ENCODE data around the gene CCR6.
"Not testable (repeated sequence)": the region's sequence is repeated elsewhere in the genome, so short reads cannot be mapped to it uniquely, and the experiment has no call there.

The CCR6 gene

DNA sequence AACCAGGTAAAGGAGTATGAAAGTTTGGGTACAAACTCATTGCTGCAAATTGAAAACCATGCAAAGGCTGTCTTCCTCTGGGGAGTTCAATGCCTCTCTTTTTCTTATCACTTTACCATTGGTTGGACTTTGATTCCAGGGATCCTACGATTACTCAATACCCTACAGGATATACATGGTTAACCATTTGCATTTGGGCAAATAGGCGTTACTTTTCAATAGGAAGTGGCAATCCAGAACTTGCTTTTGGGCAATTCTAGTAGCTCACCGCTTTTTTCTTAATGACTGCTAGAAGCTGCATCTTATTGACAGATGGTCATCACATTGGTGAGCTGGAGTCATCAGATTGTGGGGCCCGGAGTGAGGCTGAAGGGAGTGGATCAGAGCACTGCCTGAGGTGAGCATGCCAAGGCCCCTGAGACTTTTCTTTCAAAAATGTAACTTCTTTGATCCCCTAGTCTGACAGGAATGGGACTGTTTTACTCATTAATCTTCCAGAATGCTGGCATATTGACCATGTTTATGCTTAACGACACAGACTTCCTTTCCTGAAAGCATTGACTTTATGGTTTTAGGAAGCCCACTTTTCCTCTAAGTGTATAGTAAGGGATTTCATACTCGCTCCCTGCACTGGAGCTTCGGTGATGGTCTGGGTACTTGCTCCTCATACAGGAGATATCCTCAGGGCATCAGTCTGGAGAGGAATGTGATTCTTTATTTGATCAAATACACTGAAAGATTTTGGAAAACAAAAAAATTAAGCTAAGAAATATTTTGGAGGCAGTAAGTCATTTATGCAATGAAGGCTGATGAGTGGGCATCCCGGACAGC is at the start of gene CCR6:
CCR6 (plus strand) TSS at position 270 of the 831 bp plus-strand sequence. CDS start 13,039 bp downstream, outside the sequence.
- no peak for DNase-seq (ENCODE audit: low read depth in 1 of 2, low spot score in 1 of 2)

DNA sequence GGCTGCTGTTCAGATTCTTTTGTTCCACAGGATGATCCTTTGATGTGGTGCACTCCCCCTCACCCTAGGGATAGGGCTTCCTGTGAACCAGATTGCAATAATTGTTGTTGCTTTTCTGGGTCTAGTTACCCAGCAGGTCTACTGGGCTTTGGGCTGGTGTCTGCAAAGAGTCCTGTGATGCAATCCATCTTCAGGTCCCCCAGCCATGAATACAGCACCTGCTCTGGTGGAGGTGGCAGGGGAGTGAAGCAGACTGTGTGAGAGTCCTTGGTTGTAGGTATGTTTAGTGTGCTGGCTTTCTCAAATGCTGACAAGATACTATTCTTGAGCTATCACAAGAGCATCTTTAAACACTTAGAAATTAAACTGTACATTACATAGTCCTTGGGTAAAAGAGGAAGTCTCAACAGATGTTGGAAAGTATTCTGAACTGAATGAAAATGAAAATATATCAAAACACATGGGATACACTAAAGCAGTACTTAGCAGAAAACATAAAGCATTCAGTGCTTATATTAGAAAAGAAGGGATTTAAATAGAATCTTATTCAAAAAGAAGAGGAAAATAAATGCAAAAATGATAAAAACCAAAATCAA is 49.1 kb upstream of the CCR6 start:
- DNase-seq (ENCODE audit: low read depth in 1 of 2, low spot score in 1 of 2) = no peak

DNA sequence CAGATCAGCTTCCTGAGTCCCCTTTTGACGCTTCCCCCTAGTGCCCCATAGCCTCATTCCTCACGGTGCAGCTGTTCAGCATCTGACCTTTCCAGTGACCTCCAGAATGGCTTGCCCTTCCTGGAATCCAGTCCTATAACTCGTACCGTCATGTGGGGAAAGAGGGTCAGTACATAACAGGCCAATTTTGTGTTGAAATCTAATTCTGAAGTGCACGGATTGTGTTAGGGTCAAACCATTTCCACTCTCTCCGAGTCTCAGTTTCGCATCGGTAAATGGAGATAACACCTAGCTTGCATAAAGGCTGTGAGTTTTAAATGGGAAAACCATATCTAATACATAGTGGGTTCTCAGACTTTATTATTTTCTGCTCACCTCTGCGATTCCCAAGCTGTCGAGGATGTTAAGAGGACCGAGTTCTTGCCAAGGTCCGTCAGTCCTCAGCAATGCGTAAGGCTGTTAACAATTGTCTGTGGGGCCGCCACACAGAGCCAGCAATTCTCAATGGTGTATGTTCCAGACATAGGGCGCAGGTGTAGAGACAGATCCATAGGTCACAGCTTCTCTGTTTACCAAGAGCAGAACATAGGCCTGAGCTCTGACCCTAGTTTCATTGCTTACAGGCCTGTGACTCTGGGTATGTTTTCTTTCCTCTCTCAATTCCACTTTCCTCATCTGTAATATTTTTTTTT is 45.5 kb upstream of the CCR6 start:
- no peak for DNase-seq (ENCODE audit: low read depth in 1 of 2, low spot score in 1 of 2)

DNA sequence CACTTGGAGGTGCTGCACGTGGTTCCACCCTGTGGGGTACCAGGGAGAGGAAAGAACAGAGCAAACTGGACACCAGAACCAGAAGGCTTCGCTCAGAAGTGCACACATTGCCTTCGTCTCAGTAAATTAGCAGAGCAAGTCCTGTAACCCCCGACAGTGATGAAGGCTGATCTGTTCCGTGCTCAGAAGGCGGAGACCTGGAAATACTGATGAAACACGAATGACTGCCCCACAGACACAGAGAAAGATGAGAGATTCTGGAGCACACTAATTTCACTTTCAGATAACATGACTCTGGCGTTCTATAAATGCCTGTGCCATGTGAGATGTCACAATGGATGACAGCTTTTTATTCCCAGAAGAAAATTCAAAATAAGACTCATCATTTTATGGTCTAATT is 44.2 kb upstream of the CCR6 start:
- DNase-seq (ENCODE audit: low read depth in 1 of 2, low spot score in 1 of 2) = no peak

DNA sequence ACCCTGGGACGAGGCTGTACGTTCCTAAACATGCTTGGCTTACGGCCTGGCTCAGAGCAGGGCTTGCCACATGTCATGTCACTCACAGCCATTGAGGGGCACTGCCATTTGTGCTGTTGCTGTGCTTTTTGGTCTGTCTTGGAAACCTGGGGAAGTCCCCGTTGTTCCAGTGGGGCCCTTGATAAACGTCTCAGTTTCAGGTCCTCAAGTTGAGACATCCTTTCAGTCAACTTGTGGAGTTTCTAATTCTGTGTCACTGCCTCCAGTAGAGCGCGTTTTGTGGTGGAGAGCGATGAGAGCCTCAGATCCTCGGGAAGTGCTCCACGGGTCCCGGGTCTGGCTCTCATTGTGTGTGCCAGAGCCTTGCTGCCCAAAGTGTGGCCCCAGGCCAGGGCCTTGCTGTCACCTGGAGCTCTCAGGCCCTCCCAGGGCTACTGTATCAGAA is 43.0 kb upstream of the CCR6 start:
- DNase-seq (ENCODE audit: low read depth in 1 of 2, low spot score in 1 of 2) = peak in 1 of 2 donors; percentile 52

DNA sequence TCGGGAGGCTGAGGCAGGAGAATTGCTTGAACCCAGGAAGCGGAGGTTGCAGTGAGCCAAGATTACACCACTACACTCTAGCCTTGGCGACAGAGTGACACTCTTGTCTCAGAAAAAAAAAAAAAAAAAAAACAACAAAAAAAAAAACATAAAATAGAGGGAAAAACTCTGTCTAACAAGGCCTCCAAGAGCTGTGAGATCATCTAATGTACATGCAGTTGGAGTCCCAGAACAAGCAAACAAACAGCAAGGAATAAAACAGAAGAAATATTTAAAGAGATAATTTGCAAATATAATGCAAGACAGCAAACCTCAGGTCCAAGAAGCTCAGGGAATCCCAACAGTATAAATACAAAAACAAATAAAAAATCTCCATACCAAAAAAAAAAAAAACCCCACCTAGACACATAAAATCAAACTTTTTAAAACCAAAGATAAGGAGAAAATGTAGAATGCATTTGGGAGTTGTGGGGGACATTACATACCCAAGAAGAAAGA is 35.0 kb upstream of the CCR6 start:
- DNase-seq (ENCODE audit: low read depth in 1 of 2, low spot score in 1 of 2) = no peak

DNA sequence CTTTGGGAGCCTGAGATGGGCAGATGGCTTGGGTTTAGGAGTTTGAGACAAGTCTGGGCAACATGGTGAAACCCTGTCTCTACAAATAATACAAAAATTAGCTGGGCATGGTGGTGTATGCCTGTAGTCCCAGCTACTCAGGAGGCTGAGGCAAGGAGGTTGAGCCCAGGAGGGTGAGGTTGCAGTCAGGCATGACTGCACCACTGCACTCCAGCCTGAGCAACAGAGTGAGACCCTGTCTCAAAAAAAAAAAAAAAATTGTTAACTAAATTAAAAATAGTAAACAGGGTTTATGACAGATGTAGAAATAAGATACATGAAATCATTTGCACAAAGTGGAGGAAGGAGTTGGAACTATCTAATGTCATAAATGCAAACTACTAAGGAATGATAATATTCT is 34.2 kb upstream of the CCR6 start:
- not testable (repeated sequence) for DNase-seq (ENCODE audit: low read depth in 1 of 2, low spot score in 1 of 2)

DNA sequence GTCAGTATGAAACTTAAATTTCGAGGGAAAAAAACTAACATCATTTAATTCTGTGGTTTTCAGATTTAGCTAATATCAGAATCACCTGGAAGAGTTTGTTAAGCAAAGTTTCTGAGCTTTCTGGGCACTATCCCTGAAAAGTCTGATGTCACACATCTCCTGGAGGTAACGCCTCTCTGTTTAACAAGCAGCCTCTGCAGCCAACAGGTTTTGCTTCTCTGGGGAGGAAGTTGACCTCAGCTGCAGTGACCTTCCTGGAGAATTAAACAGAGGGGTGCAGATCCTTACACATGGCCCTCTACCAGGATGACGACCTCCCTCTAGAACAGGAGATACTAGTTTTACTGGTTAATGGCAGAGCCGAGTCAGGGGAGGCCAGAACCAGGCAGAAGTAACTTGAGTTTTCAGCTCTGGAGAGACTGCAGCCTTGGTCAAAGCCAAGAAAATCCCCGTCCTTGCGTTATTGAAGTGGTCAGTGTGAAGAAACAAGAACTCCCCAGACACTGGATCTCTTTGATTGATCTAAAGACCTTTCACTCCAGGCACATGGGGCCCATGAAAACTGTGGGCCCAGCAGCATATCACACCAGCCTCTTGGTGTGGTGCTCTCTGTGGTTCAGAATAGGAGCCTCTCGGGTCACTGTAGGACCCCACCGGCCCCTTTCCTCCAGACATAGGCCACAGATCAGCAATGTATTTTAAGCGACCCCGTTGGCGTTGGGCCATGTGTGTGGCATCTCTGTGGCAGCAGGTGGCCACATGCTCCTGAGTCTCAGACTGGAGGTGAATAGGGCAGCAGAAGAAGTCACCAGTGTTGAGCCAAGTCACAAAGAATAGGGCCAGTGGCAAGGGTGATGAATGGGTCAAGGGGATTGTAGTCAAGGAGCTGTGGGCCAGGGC is 33.4 kb upstream of the CCR6 start:
- no peak for DNase-seq (ENCODE audit: low read depth in 1 of 2, low spot score in 1 of 2)

DNA sequence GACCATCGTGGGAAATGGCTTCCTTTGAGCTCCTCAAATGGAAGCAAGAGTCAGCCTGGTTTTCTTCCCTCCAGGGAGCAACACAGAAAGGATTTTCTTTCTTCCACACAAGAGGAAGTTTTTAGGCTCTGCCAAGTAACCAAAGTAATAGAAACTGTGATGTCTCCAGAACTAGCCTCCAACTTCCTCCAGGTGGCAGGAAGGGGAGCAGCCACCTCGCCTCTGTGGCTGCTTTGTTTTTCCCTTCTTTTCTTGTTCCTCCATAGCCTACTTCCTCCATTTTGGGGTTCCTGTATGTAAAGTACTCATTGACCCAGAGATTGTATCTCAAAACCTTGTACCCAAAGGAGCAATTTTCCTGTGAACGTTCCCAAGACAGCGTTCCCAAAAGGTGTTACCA is 32.7 kb upstream of the CCR6 start:
- no peak for DNase-seq (ENCODE audit: low read depth in 1 of 2, low spot score in 1 of 2)

DNA sequence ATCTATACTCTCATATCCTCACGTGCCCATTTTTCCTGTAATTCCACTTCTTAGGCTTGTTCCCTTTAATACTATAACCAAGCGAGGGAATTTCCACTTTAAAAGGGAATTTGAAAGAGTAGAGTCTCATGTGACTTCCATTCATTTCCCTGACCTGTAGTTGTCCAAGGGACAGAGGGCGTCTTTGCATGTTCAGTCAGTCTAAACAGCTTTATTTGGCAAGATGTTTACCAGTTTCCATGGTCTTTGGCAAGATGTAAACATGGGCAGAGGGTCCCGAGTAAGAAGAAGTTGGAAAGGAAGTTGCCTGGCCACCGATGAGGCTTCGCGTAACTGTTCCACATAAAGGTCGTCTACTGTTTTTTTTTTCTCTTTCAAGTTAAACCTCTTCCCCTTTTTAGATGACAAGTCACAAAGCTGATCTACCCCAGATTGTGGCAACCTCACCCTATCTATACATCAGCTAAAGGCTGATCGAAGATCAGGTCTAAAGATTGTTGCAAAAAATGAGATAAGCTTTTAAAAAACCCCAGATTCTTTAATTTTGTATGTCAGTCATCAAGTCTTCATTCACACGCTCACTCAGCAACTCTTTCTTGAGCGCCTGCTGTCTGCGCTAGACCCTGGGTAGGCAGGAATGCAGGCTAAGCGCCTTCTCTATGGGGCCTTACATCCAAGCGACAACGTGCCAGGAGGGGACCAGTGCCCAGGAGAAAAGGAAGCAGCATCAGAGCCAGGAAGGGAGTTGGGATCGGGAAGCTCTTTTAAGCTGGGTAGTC is 31.7 kb upstream of the CCR6 start:
- no peak for DNase-seq (ENCODE audit: low read depth in 1 of 2, low spot score in 1 of 2)

DNA sequence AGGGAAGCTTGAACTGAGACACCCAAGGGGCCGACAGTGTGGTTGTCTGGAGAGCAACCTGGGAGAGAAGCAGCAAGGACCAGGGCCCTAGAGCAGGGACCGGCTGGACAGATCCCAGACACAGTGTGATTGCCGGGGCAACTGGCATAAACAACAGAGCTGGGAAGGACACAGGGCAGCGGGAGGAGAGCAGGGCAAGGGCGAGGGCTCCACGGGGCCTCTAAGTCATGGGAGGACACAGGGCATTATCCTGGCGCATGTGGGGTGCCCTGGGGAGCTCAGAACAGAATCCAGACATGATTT is 31.1 kb upstream of the CCR6 start:
- DNase-seq (ENCODE audit: low read depth in 1 of 2, low spot score in 1 of 2) = no peak

DNA sequence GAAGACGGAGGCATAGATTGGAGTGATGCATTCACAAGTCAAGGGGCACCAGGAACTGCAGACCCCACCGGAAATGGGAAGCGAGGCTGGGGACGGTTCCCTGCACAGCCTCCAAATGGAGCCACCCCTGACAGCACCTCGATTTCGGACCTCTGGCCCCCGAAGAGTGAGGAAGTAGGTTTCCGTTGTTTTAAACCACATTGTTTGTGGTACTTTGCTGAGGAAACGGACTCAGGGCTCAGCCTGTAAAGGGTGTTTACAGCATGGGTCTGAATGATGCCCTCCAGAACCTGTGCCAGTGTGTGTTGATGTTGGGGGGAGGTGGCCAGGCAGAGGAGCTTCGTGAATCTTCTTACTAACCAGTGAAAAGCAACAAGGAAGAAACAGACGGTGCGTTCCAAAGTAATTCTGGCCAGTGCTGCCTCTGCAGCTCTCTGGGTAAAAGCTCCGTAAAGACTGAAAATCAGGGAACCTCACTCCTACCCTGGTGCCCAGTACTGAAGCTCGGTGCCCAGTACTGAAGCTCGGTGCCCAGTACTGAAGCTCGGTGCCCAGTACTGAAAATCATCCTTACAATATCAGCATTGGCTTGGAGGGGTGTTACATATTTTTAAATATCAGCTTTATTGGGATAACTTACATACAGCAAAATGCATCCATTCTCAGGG is 30.1 kb upstream of the CCR6 start:
- no peak for DNase-seq (ENCODE audit: low read depth in 1 of 2, low spot score in 1 of 2)

DNA sequence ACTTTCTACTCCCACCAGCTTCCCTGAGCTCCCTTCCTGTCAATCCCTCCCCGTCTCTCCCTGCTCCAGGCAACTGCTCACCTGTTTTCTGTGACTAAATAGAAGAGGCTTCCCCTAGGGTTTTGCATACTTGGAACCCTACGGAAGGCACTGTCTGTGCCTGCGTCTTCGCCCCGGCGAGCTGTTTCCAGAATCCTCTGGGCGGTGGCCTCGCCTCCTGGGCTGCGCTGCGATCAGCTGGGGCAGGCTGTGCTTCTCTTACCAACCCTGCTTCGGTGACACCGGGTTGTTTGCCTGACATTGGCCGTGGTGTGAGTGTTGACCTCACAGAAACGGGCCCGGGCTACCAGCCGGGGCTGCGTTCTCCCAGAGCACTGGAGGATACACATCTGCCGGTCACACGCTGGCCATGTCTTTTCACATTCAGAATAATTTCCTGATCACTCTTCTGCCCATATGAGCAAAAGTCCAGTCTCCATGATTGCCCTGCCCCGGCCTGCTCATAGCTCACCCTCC is 29.4 kb upstream of the CCR6 start:
- no peak for DNase-seq (ENCODE audit: low read depth in 1 of 2, low spot score in 1 of 2)

DNA sequence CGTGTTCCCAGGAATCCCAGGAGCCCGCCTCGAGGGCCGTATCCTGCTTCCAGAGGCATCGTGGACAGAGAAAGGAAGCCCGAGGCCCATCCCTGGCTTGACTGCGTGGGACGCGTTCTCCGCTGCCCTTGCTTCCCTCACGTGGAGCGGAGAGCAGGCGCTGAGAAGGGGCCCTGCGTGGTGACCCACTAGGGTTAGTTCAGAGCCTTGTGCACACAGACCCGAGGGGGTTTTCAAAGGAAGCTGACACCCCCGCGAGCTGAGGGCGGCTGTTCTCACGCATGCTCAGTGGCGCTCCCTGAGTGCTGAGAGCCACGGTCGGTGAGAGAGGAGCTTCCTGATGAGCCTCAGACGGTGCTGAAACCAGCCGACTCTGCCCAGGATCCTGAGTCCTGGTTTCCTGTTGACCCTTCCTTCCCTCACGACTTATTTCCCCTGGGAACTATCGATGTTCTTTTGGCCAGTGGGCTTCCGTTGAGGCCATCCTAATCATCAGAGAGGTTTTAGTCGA is 28.9 kb upstream of the CCR6 start:
- DNase-seq (ENCODE audit: low read depth in 1 of 2, low spot score in 1 of 2) = peak in 1 of 2 donors; percentile 44

DNA sequence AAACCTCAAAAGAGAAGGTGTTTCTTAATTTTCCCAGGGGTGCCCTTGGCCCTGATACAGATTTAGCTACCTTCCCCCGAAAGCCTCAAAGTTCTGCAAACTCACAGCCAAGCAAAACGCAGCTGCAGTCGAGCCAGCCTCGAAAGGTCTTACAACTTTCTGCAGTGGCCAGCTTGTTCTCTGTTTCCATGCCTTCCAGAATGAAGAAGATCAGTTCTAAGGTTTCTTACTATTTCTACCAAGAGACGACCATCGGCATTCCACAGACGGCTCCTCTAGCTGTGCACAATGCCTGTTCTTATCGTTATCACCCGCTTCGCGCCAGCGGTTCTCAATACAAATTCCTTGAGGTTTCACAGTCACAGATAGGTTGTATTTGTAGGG is 28.5 kb upstream of the CCR6 start:
- no peak for DNase-seq (ENCODE audit: low read depth in 1 of 2, low spot score in 1 of 2)

DNA sequence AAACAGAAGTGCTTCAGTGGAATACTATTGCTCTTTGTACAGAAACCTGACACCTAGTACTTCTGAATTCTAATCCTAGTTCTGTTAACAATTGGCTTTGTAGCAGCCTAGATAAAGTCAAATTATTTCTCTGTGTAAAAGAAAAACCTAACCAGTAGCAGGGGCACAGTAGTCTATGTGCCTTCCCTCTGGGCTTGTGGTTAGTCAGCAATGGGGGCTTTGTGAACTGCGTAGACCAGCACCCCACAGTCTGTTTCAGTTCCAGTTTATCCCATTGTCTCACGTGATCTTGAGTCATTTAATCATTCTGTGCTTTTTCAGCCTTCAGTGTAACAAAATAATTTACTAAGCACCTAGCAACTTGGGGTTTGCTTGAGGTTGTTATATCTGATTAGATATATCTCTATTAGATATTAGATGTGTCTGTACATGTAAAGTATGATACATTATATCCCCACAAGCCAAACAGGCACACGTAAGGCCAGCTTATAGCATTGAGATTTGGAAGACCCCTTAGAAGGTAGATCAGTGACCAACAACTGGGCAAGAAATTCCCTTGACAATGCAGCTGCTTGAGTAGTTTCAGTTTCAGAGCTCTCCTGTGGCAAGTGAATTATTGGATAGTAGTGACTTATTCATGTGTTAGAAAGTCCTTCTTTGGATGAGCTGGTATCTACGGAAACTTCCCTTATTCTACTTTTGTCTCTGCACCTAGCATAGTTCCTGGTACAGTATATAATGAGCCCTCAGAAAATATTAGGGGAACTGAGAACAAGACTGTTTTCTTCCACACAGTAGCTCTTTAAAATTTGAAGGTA is 27.9 kb upstream of the CCR6 start:
- no peak for DNase-seq (ENCODE audit: low read depth in 1 of 2, low spot score in 1 of 2)

DNA sequence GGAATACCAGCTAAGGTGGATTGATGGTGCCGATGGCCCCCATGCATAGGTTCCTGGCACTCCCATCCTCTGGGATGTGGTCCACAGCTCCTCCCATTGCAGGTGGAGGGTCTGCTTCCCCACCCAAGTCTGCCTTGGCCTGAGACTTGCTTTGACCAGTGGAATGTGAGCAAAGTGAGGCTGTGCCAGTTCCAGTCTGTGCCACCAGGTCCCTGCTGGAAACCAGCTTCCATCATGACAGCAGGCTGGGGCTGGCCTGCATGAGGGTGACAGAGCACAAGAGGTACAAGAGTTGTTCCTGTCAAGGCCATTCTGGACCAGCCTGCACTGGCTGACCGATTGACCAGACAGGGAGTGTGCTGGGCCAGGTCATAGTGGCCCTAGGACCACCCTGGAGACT is 27.0 kb upstream of the CCR6 start:
- DNase-seq (ENCODE audit: low read depth in 1 of 2, low spot score in 1 of 2) = no peak

DNA sequence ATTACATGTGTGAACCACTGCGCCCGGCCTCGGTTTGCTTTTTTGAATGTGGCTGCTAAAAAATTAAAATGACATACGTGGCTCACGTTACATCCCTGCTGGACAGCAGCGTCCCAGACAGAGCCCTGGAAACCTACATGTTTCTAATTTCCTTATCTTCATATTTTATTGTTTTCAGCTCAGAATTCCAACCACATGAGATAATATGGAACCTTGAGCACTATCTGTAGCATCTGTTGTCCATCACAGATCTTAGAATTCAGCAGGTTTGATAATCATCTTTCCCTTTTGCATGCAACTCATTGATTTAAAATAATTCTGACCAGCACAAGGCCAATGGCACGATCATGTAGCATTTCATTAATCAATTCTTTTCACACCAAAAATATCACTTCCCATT is 25.9 kb upstream of the CCR6 start:
- no peak for DNase-seq (ENCODE audit: low read depth in 1 of 2, low spot score in 1 of 2)

DNA sequence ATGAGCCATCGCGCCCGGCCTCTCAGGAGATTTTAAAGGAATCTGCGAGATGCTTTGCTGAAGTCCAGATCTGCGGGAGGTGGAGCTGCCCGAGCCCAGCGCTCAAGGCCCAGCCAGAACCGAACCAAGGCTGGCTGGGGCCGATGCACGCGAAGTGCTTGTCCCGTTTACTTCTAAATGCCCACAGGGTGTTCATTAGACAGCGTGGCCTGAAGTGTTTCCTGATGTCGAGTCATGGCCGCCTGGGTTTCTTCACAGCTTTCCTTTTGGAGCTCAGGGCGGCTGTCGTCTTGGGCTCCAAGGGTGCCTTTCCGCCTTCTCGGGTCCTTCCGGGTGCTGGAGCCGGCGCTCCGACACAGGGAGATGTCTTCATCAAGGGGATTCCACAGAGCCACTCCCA is 25.1 kb upstream of the CCR6 start:
- no peak for DNase-seq (ENCODE audit: low read depth in 1 of 2, low spot score in 1 of 2)
